GM23338 (cell line): ENCODE data around the gene PCSK5. TPM values are rescaled to one million over a fixed set of nuclear protein-coding genes. Genes with fewer than 3 reads are reported as not detected.

Experiments used
- ATAC-seq: fragments of 200-7000 bp; cut with Tn5 transposase; 3 replicates; pipeline ENCODE4 v1.9.1; 2020
- DNase-seq: peaks from one replicate; pipeline ENCODE4 v3.0.0-alpha.2; 2015; ENCODE audit warnings: low spot score
- H2AFZ ChIP-seq: fragments of 200-600 bp; sonication (generic); 2 replicates; pipeline ENCODE4 v1.8.0; 2016; ENCODE audit warnings: antibody characterized with exemption, mild to moderate bottlenecking, moderate library complexity
- H3F3A ChIP-seq: fragments of 200-600 bp; sonication (generic); replicated peaks from 2 replicates; pipeline ENCODE4 v1.8.0; 2017; ENCODE audit warnings: antibody characterized with exemption, mixed run types, low read depth
- H3K27ac ChIP-seq: fragments of 200-600 bp; sonication (generic); 2 replicates; pipeline ENCODE4 v1.6.1; 2016; ENCODE audit warnings: low read depth
- H3K27me3 ChIP-seq: fragments of 200-600 bp; sonication (generic); 2 replicates; pipeline ENCODE4 v1.8.0; 2016; ENCODE audit warnings: mild to moderate bottlenecking, mixed run types, moderate library complexity; ENCODE audit not compliant: insufficient read depth
- H3K36me3 ChIP-seq: fragments of 200-600 bp; sonication (generic); 2 replicates; pipeline ENCODE4 v1.8.0; 2016; ENCODE audit warnings: mild to moderate bottlenecking; ENCODE audit not compliant: insufficient read depth
- H3K4me1 ChIP-seq: fragments of 200-600 bp; sonication (generic); 2 replicates; pipeline ENCODE4 v1.8.0; 2016; ENCODE audit warnings: mild to moderate bottlenecking, moderate library complexity; ENCODE audit not compliant: insufficient read depth
- H3K4me2 ChIP-seq: fragments of 200-600 bp; sonication (generic); 2 replicates; pipeline ENCODE4 v1.7.1; 2017; ENCODE audit warnings: mixed run types
- H3K4me3 ChIP-seq: fragments of 200-600 bp; sonication (generic); 2 replicates; pipeline ENCODE4 v1.6.1; 2016; ENCODE audit warnings: mixed run types
- H3K79me2 ChIP-seq: fragments of 200-600 bp; sonication (generic); replicated peaks from 2 replicates; pipeline ENCODE4 v1.8.0; 2017; ENCODE audit warnings: mild to moderate bottlenecking; ENCODE audit not compliant: insufficient read depth
- H3K9me2 ChIP-seq: fragments of 200-600 bp; sonication (generic); 2 replicates; pipeline ENCODE4 v1.8.0; 2017; ENCODE audit not compliant: insufficient read depth
- H4K20me1 ChIP-seq: fragments of 200-600 bp; sonication (generic); replicated peaks from 2 replicates; pipeline ENCODE4 v1.8.0; 2017; ENCODE audit warnings: mild to moderate bottlenecking; ENCODE audit not compliant: insufficient read depth
- H3K27ac Mint-ChIP-seq: 2 replicates; pipeline ENCODE4 v1.8.0; 2020; ENCODE audit warnings: inconsistent platforms, mild to moderate bottlenecking, moderate library complexity, mixed read lengths
- H3K27me3 Mint-ChIP-seq: 3 replicates; pipeline ENCODE4 v1.8.0; 2022; ENCODE audit warnings: low read depth, mild to moderate bottlenecking, moderate library complexity, mixed read lengths, inconsistent platforms; ENCODE audit not compliant: insufficient read depth, poor library complexity
- H3K36me3 Mint-ChIP-seq: 3 replicates; pipeline ENCODE4 v1.8.0; 2021; ENCODE audit warnings: low read depth, mild to moderate bottlenecking, inconsistent platforms, moderate library complexity, mixed read lengths
- H3K4me1 Mint-ChIP-seq: 3 replicates; pipeline ENCODE4 v1.8.0; 2020; ENCODE audit warnings: mild to moderate bottlenecking, inconsistent platforms, mixed read lengths
- H3K4me3 Mint-ChIP-seq: 3 replicates; pipeline ENCODE4 v1.8.0; 2021; ENCODE audit warnings: moderate library complexity, mild to moderate bottlenecking, inconsistent platforms, mixed read lengths
- H3K9me3 Mint-ChIP-seq: 3 replicates; pipeline ENCODE4 v1.8.0; 2020; ENCODE audit warnings: moderate library complexity, mild to moderate bottlenecking, inconsistent platforms, mixed read lengths
- CTCF ChIP-seq, 2 experiments: fragments of 200-600 bp in 1 of 2; sonication (generic) in 1 of 2; conservative IDR thresholded peaks; 2 replicates each; pipeline versions ENCODE4 v1.5.1 to v1.6.1; 2016 to 2017; ENCODE audit warnings: antibody characterized with exemption in 2 of 2, low read depth in 2 of 2, mild to moderate bottlenecking in 2 of 2, moderate library complexity in 1 of 2
- EZH2 ChIP-seq: fragments of 200-600 bp; sonication (generic); IDR thresholded peaks from one replicate; pipeline ENCODE4 v1.8.0; 2017; ENCODE audit warnings: antibody characterized with exemption, mild to moderate bottlenecking, low read depth; ENCODE audit not compliant: unreplicated experiment
- EZH2phosphoT487 ChIP-seq: fragments of 200-600 bp; sonication (generic); IDR thresholded peaks from one replicate; pipeline ENCODE4 v1.8.1; 2018; ENCODE audit warnings: antibody characterized with exemption; ENCODE audit not compliant: unreplicated experiment
- JUNB ChIP-seq: IDR thresholded peaks from one replicate; pipeline ENCODE4 v1.6.1; 2016; ENCODE audit warnings: antibody characterized with exemption; ENCODE audit not compliant: unreplicated experiment
- NANOG ChIP-seq: IDR thresholded peaks from 2 replicates; pipeline ENCODE4 v1.6.1; 2016; ENCODE audit warnings: antibody characterized with exemption, borderline replicate concordance
- POLR2AphosphoS5 ChIP-seq: IDR thresholded peaks from 2 replicates; pipeline ENCODE4 v1.6.1; 2016; ENCODE audit warnings: antibody characterized with exemption, low read depth
- REST ChIP-seq: IDR thresholded peaks from one replicate; pipeline ENCODE4 v1.6.1; 2018; ENCODE audit warnings: antibody characterized with exemption; ENCODE audit not compliant: unreplicated experiment
- STAT1 ChIP-seq: IDR thresholded peaks from one replicate; pipeline ENCODE4 v1.6.1; 2016; ENCODE audit warnings: antibody characterized with exemption; ENCODE audit not compliant: unreplicated experiment
- ZNF114 ChIP-seq: fragments of 250-450 bp; sonication (Bioruptor Pico); IDR thresholded peaks from 2 replicates; pipeline ENCODE4 v1.5.0; 2020; ENCODE audit warnings: mild to moderate bottlenecking, moderate library complexity
- polyA plus RNA-seq: library from polyadenylated mRNA; unstranded; fragments of >200 nt; fragmentation: Nextera tagmentation; extraction: Ambion mirVana; gene quantifications from 2 replicates; pipeline ENCODE4 v1.2.1, GENCODE V29; 2016
- total RNA-seq: library from RNA; depleted of rRNA; stranded (reverse); fragments of >200 nt; shearing (Covaris generic); gene quantifications from 2 replicates; pipeline ENCODE4 v1.2.3, GENCODE V29; 2014

PCSK5 gene
- total and polyA plus RNA-seq, 2 experiments from 2014 or later, result 12.3 to 34.8 TPM

GRCh38 chr9:76292658-76293057 is 402.2 kb downstream of the PCSK5 start (continued):
- no peak for TF ChIP-seq EZH2phosphoT487
- no peak for TF ChIP-seq EZH2
- no peak for TF ChIP-seq REST
- TF ChIP-seq ZNF114 (CRISPR knock-in tag), result no peak
- TF ChIP-seq NANOG, result no peak

GRCh38 chr9:76294301-76294700 is 403.8 kb downstream of the PCSK5 start:
- Mint-ChIP-seq H3K4me3 (no peak overlapping the region), H3K27ac (no peak overlapping the region), H3K9me3 (no peaks in the 10 kb centered on the region), H3K36me3 (no peaks in the 10 kb centered on the region), H3K27me3 (peaks cover 6% of the 10 kb centered on the region), H3K4me1 (peaks cover 16% of the 10 kb centered on the region; the same call in 2 of the 3 replicates)
- Histone ChIP-seq H3K27me3 (no peaks in the 10 kb centered on the region), H3K4me2 (no peak overlapping the region), H4K20me1 (no peaks in the 10 kb centered on the region), H3F3A (no peaks in the 10 kb centered on the region), H3K4me3 (no peak overlapping the region), H2AFZ (no peak overlapping the region), H3K4me1 (no peaks in the 10 kb centered on the region; the same call in 1 of the 2 replicates), H3K79me2 (no peaks in the 10 kb centered on the region), H3K36me3 (no peaks in the 10 kb centered on the region), H3K27ac (no peak overlapping the region), H3K9me2 (0 out of 2 replicates have a peak, but pooled peaks cover 3% of the 10 kb centered on the region)
- ATAC-seq, result no peak
- no peak for DNase-seq
- TF ChIP-seq STAT1, result no peak
- no peak for TF ChIP-seq JUNB
- TF ChIP-seq ZNF114 (CRISPR knock-in tag), result no peak
- no peak for TF ChIP-seq EZH2
- no peak for TF ChIP-seq CTCF (conservative IDR thresholded peaks at IDR 0.05; ENCODE audit: low read depth in 2 of 2)
- no peak for TF ChIP-seq NANOG
- no peak for TF ChIP-seq POLR2AphosphoS5
